ENCODE measurements around the gene NTM.
"Not testable (repeated sequence)": the region's sequence is repeated elsewhere in the genome, so short reads cannot be mapped to it uniquely, and the experiment has no call there.

The NTM gene

GRCh38 chr11:131422029-131422428 lies 51.6 kb downstream of the NTM start:
- no peak for DNase-seq (ENCODE audit: low spot score)

- no peak for DNase-seq (ENCODE audit: low spot score)
Observed at GRCh38 chr11:131422496-131422895, 52.1 kb downstream of the NTM start.

GRCh38 chr11:131423688-131424087 lies 53.3 kb downstream of the NTM start:
- DNase-seq (ENCODE audit: low spot score): no peak

GRCh38 chr11:131424257-131424876 lies 54.0 kb downstream of the NTM start:
- not testable (repeated sequence) for DNase-seq (ENCODE audit: low spot score)

- no peak for DNase-seq (ENCODE audit: low spot score)
Observed at GRCh38 chr11:131425285-131425684, 54.9 kb downstream of the NTM start.

- no peak for DNase-seq (ENCODE audit: low spot score)
Observed at GRCh38 chr11:131428853-131429252, 58.4 kb downstream of the NTM start.

GRCh38 chr11:131430473-131431208 lies 60.2 kb downstream of the NTM start:
- DNase-seq (ENCODE audit: low spot score): no peak

GRCh38 chr11:131441051-131441810 lies 70.8 kb downstream of the NTM start:
- no peak for DNase-seq (ENCODE audit: low spot score)

GRCh38 chr11:131446590-131447275 lies 76.3 kb downstream of the NTM start:
- DNase-seq (ENCODE audit: low spot score): no peak

GRCh38 chr11:131447277-131447815 lies 76.9 kb downstream of the NTM start:
- DNase-seq (ENCODE audit: low spot score): no peak

GRCh38 chr11:131447898-131448297 lies 77.5 kb downstream of the NTM start:
- no peak for DNase-seq (ENCODE audit: low spot score)

- no peak for DNase-seq (ENCODE audit: low spot score)
Observed at GRCh38 chr11:131449036-131450019, 78.9 kb downstream of the NTM start.

GRCh38 chr11:131454490-131454889 lies 84.1 kb downstream of the NTM start:
- no peak for DNase-seq (ENCODE audit: low spot score)

- DNase-seq (ENCODE audit: low spot score): no peak
Observed at GRCh38 chr11:131454989-131455388, 84.6 kb downstream of the NTM start.

- DNase-seq (ENCODE audit: low spot score): no peak
Observed at GRCh38 chr11:131455843-131456704, 85.7 kb downstream of the NTM start.

- DNase-seq (ENCODE audit: low spot score): no peak
Observed at GRCh38 chr11:131457163-131457562, 86.7 kb downstream of the NTM start.

- no peak for DNase-seq (ENCODE audit: low spot score)
Observed at GRCh38 chr11:131458421-131458820, 88.0 kb downstream of the NTM start.

GRCh38 chr11:131460931-131461330 lies 90.5 kb downstream of the NTM start:
- no peak for DNase-seq (ENCODE audit: low spot score)

GRCh38 chr11:131462622-131463021 lies 92.2 kb downstream of the NTM start:
- no peak for DNase-seq (ENCODE audit: low spot score)

GRCh38 chr11:131463162-131463561 lies 92.7 kb downstream of the NTM start:
- no peak for DNase-seq (ENCODE audit: low spot score)
